Measurements from ENCODE around the gene CFAP70. TPM values are rescaled to one million over a fixed set of nuclear protein-coding genes. Genes with fewer than 3 reads are reported as not detected.
"Not testable (repeated sequence)": the region's sequence is repeated elsewhere in the genome, so short reads cannot be mapped to it uniquely, and the experiment has no call there.

CFAP70 gene
- total RNA-seq, 1 donor from 2014 or later, result 5.3 TPM

DNA sequence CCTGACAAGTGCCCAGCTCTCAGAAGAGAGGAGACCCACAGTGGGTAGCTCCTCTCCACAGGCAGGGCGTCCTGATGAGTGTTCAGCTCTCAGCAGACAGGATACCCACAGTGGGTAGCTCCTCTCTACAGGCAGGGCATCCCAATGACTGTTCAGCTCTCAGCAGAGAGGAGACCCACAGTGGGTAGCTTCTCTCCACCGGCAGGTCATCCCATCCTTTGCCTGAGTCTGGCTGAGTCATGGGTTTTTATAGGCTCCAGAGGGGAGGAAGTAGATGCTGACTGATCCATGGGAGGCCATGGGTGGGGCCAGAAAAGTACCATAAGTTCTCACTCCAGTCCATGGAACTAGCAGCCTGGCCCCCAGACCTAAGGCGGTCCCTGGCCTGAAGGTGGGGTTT lies 18.5 kb downstream of the CFAP70 start:
- DNase-seq (ENCODE audit: low spot score, unreplicated experiment), result no peak
- no peaks in the 10 kb centered on the region for H3K27me3 Mint-ChIP-seq
- no peaks in the 10 kb centered on the region for H3K9me3 Mint-ChIP-seq (ENCODE audit: low read depth)
- H3K36me3 Mint-ChIP-seq (ENCODE audit: insufficient read depth), result no peaks in the 10 kb centered on the region
- H3K4me3 Mint-ChIP-seq (ENCODE audit: low read depth), result no peak overlapping the region
- H3K4me1 Mint-ChIP-seq (ENCODE audit: low read depth), result no peaks in the 10 kb centered on the region
- H3K27ac Mint-ChIP-seq, result peak overlapping the region; percentile 13
- TF ChIP-seq CTCF (IDR thresholded peaks at IDR 0.05; ENCODE audit: unreplicated experiment), result no peak

DNA sequence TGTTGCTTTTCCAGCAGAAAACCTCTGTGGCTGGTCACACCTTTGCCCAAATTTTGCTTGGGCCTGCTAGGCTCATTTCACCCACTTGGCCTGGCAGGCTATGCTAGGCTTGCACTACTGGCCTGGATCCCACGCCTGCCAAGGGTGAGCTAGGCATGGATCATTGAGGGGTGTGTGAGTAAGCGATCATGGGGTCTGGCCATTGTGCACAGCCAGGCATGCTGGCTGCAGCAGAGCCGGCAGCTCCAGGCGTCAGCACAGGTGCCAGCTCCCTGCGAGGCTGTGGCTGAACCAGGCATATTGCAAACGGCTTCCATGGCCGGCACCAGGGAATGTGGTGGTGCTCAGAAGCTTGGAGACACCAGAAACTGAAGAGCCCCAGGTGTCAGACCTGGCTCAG lies 19.2 kb downstream of the CFAP70 start:
- Mint-ChIP-seq H3K27me3 (no peaks in the 10 kb centered on the region), H3K36me3 (ENCODE audit: insufficient read depth) (no peaks in the 10 kb centered on the region), H3K4me1 (ENCODE audit: low read depth) (no peaks in the 10 kb centered on the region), H3K4me3 (ENCODE audit: low read depth) (no peak overlapping the region), H3K27ac (no peak overlapping the region), H3K9me3 (ENCODE audit: low read depth) (no peaks in the 10 kb centered on the region)
- no peak for DNase-seq (ENCODE audit: low spot score, unreplicated experiment)
- no peak for TF ChIP-seq CTCF (IDR thresholded peaks at IDR 0.05; ENCODE audit: unreplicated experiment)

- H3K4me1 Mint-ChIP-seq (ENCODE audit: low read depth), result no peaks in the 10 kb centered on the region
- no peak overlapping the region for H3K27ac Mint-ChIP-seq
- no peak for DNase-seq (ENCODE audit: low spot score, unreplicated experiment)
- no peaks in the 10 kb centered on the region for H3K27me3 Mint-ChIP-seq
- H3K36me3 Mint-ChIP-seq (ENCODE audit: insufficient read depth), result no peaks in the 10 kb centered on the region
- TF ChIP-seq CTCF (IDR thresholded peaks at IDR 0.05; ENCODE audit: unreplicated experiment), result no peak
- H3K9me3 Mint-ChIP-seq (ENCODE audit: low read depth), result no peaks in the 10 kb centered on the region
- H3K4me3 Mint-ChIP-seq (ENCODE audit: low read depth), result no peak overlapping the region
Observed at GRCh38 chr10:73338801-73339368, 19.8 kb downstream of the CFAP70 start.

DNA sequence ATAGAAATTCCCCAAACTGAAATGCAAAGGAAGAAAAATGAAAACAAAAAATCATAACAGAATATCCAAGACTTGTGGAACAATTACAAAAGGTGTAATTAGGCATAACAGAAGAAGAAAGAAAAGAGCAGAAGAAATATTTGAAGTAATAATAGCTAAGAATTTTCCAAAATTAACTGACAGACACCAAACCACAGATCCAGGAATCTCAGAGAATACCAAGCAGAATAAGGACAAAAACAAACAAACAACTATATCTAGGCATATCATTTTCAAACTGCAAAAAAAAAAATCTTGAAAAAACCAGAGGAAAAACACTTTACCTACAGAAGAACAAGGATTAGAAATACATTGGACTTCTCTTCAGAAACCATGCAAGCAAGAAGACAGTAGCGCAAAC lies 25.5 kb downstream of the CFAP70 start:
- no peak overlapping the region for H3K27ac Mint-ChIP-seq
- DNase-seq (ENCODE audit: low spot score, unreplicated experiment), result no peak

GRCh38 chr10:73332379-73332778 lies 26.3 kb downstream of the CFAP70 start:
- no peak for TF ChIP-seq CTCF (IDR thresholded peaks at IDR 0.05; ENCODE audit: unreplicated experiment)
- Mint-ChIP-seq H3K27me3 (peaks cover 4% of the 10 kb centered on the region), H3K27ac (no peak overlapping the region), H3K9me3 (ENCODE audit: low read depth) (no peaks in the 10 kb centered on the region), H3K4me3 (ENCODE audit: low read depth) (no peak overlapping the region), H3K36me3 (ENCODE audit: insufficient read depth) (peaks cover 3% of the 10 kb centered on the region), H3K4me1 (ENCODE audit: low read depth) (no peaks in the 10 kb centered on the region)
- DNase-seq (ENCODE audit: low spot score, unreplicated experiment), result no peak

More for the DNA sequence above, 25.5 kb downstream of the CFAP70 start:
- Mint-ChIP-seq H3K9me3 (ENCODE audit: low read depth) (no peaks in the 10 kb centered on the region), H3K27me3 (peaks cover 4% of the 10 kb centered on the region), H3K4me1 (ENCODE audit: low read depth) (no peaks in the 10 kb centered on the region), H3K36me3 (ENCODE audit: insufficient read depth) (peaks cover 1% of the 10 kb centered on the region), H3K4me3 (ENCODE audit: low read depth) (no peak overlapping the region)
- no peak for TF ChIP-seq CTCF (IDR thresholded peaks at IDR 0.05; ENCODE audit: unreplicated experiment)

DNA sequence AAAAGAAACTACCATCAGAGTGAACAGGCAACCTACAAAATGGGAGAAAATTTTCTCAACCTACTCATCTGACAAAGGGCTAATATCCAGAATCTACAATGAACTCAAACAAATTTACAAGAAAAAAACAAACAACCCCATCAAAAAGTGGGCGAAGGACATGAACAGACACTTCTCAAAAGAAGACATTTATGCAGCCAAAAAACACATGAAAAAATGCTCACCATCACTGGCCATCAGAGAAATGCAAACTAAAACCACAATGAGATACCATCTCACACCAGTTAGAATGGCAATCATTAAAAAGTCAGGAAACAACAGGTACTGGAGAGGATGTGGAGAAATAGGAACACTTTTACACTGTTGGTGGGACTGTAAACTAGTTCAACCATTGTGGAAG lies 30.1 kb downstream of the CFAP70 start:
- H3K9me3 Mint-ChIP-seq (ENCODE audit: low read depth); H3K27ac Mint-ChIP-seq; H3K4me3 Mint-ChIP-seq (ENCODE audit: low read depth); H3K4me1 Mint-ChIP-seq (ENCODE audit: low read depth); H3K36me3 Mint-ChIP-seq (ENCODE audit: insufficient read depth); H3K27me3 Mint-ChIP-seq; DNase-seq (ENCODE audit: low spot score, unreplicated experiment): not testable (repeated sequence)

DNA sequence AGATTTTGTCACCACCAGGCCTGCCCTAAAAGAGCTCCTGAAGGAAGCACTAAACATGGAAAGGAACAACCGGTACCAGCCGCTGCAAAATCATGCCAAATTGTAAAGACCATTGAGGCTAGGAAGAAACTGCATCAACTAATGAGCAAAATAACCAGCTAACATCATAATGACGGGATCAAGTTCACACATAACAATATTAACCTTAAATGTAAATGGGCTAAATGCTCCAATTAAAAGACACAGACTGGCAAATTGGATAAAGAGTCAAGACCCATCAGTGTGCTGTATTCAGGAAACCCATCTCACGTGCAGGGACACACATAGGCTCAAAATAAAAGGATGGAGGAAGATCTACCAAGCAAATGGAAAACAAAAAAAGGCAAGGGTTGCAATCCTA lies 33.4 kb downstream of the CFAP70 start:
- not testable (repeated sequence) for H3K4me3 Mint-ChIP-seq (ENCODE audit: low read depth); H3K4me1 Mint-ChIP-seq (ENCODE audit: low read depth); DNase-seq (ENCODE audit: low spot score, unreplicated experiment); H3K27me3 Mint-ChIP-seq; H3K27ac Mint-ChIP-seq
- H3K36me3 Mint-ChIP-seq (ENCODE audit: insufficient read depth), result peaks cover 11% of the 10 kb centered on the region
- peaks cover 13% of the 10 kb centered on the region for H3K9me3 Mint-ChIP-seq (ENCODE audit: low read depth)

- H3K4me1 Mint-ChIP-seq (ENCODE audit: low read depth); DNase-seq (ENCODE audit: low spot score, unreplicated experiment); H3K27me3 Mint-ChIP-seq; H3K4me3 Mint-ChIP-seq (ENCODE audit: low read depth); H3K27ac Mint-ChIP-seq: not testable (repeated sequence)
- peaks cover 19% of the 10 kb centered on the region for H3K9me3 Mint-ChIP-seq (ENCODE audit: low read depth)
- H3K36me3 Mint-ChIP-seq (ENCODE audit: insufficient read depth), result peaks cover 13% of the 10 kb centered on the region
Observed at GRCh38 chr10:73323582-73323981, 35.1 kb downstream of the CFAP70 start.
